GM21737 (cell line): ENCODE results near the gene BPIFB2.

ENCODE experiments used
- ATAC-seq: cut with Tn5 transposase; IDR thresholded peaks from one replicate; pipeline ENCODE4 v1.9.1; 2021; ENCODE audit warnings: mild to moderate bottlenecking, moderate library complexity; ENCODE audit not compliant: unreplicated experiment

BPIFB2 gene

DNA sequence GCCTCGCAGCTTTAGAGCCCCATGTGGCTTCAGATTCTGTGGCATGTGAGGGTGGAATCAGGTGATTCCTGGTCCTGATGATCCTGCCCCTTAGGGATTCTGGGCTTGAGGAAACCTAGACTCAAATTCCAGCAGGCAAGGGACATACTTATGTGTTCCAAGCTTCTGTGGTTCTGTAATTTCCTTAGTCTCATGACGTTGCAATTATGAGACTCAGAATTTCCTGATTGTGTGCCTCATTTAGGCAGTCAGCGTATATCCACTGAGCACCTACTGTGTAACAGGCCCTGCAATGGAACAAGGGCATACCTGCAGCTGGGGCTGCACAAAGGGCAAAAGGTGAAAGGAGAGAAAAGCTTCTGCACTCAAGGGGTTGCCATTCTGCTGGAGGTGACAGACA, 60.3 kb downstream of the BPIFB2 start:
- ATAC-seq = no peak

DNA sequence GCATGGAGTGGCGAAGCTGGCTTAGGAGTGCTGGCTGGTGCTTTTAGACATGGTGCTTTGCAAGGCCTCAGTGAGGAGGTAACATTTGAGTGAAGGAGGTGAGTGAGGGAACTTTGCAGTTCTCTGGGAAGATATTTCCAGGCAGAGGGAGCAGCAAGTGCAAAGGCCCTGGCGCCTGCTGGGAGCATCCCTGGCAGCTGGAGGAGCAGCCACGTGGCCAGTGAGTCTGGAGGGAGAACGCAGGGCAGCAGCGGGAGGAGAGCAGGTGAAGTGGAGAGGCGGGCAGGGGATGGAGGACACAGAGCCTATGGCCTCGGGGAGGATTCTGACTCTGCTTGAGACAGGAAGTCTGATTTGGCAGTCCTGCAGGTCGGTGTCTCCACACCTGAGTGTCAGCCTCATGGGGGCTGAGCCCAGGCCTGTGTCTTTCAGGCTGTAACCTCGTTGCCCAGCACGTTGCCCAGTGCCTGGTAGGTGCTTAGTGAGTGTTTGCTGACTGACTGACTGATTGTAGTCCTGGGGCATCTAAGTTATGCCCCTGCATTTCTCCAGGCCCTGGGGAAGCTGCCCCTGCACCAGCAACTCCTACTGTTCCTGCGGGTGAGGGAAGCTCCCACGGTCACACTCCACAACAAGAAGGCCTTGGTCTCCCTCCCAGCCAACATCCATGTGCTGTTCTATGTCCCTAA, 60.9 kb downstream of the BPIFB2 start:
- no peak for ATAC-seq

DNA sequence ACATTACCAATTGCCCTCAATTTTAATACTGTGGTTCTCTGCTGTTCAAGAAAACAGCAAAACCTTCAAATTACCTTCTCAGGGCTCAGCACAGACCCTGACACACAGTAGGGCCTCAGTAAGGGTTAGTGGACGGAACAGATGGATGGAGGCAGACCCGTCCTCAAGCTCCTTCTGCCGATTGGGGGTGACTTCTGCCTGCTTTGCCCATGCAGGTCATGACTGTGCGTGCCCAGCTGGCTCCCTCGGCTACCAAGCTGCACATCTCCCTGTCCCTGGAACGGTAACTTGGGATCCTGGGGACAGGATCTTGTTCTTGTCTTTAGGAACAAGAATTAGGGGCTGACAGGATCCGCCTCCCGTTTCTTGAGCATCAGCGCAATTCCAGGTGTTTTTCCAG, 62.2 kb downstream of the BPIFB2 start:
- no peak for ATAC-seq

DNA sequence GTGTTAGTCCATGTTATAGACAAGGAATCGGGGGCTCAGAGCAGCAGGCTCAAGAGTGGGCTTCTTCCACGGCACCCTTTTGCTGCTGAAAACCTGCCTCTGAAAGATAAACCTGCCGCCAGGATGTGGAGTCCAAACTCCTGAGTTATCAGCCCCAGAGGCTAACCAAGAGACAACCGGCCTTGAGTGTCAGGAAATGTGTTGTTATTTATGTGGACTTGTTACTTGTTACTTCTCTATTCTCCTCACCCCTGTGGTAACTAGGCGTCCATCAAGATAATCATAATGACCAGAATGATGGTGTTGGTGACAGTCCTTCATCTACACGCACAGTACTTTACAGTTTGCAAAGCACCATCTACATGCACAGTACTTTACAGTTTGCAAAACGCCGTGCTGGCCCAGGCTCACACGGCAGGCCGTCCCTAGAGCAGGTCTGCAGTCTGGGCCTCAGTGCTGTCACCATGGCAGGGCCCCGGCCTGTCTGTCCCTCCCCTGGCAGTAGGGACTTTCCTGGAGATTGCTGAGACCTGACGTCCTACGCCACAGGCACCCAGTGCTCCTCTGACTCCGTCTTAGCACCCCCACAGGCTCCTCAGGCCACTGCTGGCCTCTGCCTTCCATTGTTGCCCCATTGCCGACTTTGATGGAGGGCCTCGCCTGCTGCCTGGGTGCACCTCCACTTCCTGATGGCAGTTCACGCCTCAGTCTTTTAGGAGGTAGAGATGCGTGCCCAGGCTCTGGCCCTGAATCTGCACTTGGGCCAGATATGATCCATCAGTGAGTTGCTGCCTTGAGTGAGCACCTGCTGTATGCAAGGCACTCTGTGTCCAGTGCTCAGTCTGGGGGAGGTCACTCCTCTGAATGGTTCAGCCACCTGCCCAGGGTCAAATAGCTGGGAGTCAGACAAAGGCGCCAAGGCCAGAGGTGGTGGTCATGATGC, 62.9 kb downstream of the BPIFB2 start:
- ATAC-seq = no peak

DNA sequence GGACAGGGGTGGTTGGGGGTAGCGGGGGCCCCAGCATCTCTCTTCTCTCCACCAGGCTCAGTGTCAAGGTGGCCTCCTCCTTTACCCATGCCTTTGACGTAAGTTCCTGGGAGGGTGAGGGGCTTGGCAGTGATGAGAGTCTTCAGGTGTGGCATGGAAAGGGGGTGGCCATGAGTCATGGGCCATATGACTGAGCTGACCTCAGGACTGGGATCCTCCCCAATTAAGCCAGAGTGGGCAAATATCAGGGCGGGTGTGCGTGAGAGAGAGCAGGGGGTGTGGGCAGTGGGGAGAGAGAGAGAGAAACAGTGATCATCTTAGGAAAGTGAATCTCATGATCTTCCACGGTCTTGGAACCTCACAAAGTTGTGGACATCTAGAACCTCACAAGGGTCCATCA, 63.7 kb downstream of the BPIFB2 start:
- no peak for ATAC-seq

DNA sequence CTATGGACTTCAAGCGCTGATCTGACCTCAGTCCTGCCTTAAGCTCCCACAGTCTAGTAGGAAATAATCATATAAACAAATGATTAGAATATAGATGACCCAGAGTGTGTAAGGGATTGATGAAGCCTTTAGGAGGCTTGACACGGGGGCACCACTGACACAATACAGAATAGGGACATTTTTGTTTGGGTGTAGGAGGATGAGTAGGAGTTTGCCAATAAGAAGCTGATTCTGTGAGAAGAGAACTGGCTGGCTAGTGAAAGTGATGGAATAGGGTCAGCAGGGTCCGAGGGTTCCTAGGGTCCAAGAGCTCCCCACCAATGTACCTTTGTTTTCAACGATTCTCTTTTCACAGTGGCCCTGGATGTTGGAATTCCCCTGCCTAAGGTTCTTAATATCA, 64.9 kb downstream of the BPIFB2 start:
- no peak for ATAC-seq

DNA sequence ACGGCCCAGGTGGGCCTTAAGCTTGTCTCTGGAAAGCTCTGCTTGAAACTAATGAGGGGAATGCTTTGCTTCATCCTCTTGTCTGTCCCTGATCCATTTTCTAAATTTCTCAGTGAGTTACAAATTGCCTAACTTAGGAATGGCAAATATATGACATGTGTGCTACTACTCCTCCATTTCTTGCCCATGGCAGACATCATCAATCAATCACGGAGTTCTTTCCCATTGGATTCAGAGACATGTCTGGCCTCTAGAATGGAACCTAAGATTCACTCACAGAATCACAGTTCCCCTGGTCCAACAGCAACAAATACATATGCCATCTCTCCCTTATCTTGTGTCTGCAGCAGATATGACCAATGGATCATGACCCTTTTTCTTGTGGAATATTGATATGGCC, 65.3 kb downstream of the BPIFB2 start:
- no peak for ATAC-seq
